NCI-H187 (cell line): ENCODE measurements around the gene GALR3.
A peak's percentile ranks its signal among the peaks of the same experiment; 100 is the strongest.
"Not testable (repeated sequence)": the region's sequence is repeated elsewhere in the genome, so short reads cannot be mapped to it uniquely, and the experiment has no call there.

Experiments
- DNase-seq, 2 experiments: peaks; one replicate each; lab custom pipeline; 2025; lab: John Stamatoyannopoulos, UW

The GALR3 gene

GRCh38 chr22:37823134-37823985 lies at the start of gene GALR3:
TSS of gene GALR3 (plus strand) at chr22:37823382. CDS start at chr22:37823407, 25 bp downstream.
- DNase-seq = no peak

- no peak for DNase-seq
These were observed 48.5 kb upstream of the GALR3 start for GRCh38 chr22:37774728-37775127.

- DNase-seq = no peak
These were observed 47.2 kb upstream of the GALR3 start for GRCh38 chr22:37775785-37776638.

- no peak for DNase-seq
These were observed 46.6 kb upstream of the GALR3 start for GRCh38 chr22:37776639-37777005.

GRCh38 chr22:37777122-37777687 lies 46.0 kb upstream of the GALR3 start:
- DNase-seq = no peak

GRCh38 chr22:37778370-37779009 lies 44.7 kb upstream of the GALR3 start:
- DNase-seq = no peak

- no peak for DNase-seq
These were observed 41.6 kb upstream of the GALR3 start for GRCh38 chr22:37781434-37782059.

GRCh38 chr22:37782340-37783168 lies 40.6 kb upstream of the GALR3 start:
- no peak for DNase-seq

- DNase-seq = no peak
These were observed 38.2 kb upstream of the GALR3 start for GRCh38 chr22:37784829-37785495.

- DNase-seq = no peak
These were observed 32.9 kb upstream of the GALR3 start for GRCh38 chr22:37790234-37790633.

- no peak for DNase-seq
These were observed 30.7 kb upstream of the GALR3 start for GRCh38 chr22:37792494-37792893.

- no peak for DNase-seq
These were observed 28.8 kb upstream of the GALR3 start for GRCh38 chr22:37794376-37794775.

GRCh38 chr22:37796079-37796478 lies 27.1 kb upstream of the GALR3 start:
- DNase-seq = no peak

GRCh38 chr22:37797259-37797658 lies 25.9 kb upstream of the GALR3 start:
- not testable (repeated sequence) for DNase-seq

- DNase-seq = no peak
These were observed 25.2 kb upstream of the GALR3 start for GRCh38 chr22:37797874-37798500.

GRCh38 chr22:37799979-37800378 lies 23.2 kb upstream of the GALR3 start:
- DNase-seq = not testable (repeated sequence)

GRCh38 chr22:37801946-37802309 lies 21.3 kb upstream of the GALR3 start:
- DNase-seq = no peak

GRCh38 chr22:37802310-37803194 lies 20.6 kb upstream of the GALR3 start:
- peak in 1 of 2 experiments; percentile 26 for DNase-seq

- DNase-seq = no peak
These were observed 20.0 kb upstream of the GALR3 start for GRCh38 chr22:37803195-37803638.
